PC-9 (cell line): Measurements from ENCODE around the gene OXSR1.

Source experiments
- CTCF ChIP-seq: fragments of 200-600 bp; sonication (generic); conservative IDR thresholded peaks from 2 replicates; pipeline ENCODE4 v1.6.1; 2017; ENCODE audit warnings: mixed run types, antibody characterized with exemption, mild to moderate bottlenecking, moderate library complexity
- EZH2 ChIP-seq: fragments of 200-600 bp; sonication (generic); IDR thresholded peaks from 2 replicates; pipeline ENCODE4 v1.8.0; 2017; ENCODE audit warnings: antibody characterized with exemption, low read depth

DNA sequence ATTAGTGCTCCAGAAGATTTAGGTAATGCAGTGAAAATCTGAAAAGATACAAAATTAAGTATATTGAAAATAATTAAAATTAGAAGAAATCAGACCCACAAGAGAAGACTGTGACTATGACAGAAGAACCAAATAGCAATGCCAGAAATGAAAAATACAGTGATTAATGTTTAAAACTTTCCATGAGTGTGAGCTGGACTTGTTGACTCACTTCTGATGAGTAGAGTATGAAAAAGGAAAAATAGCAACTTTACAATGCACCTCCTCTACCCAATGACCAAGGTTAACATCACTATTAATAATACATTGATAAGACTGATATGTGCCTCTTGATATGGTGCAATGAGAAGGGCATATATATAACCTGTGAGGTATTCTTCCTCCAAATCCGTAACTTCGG is 60.9 kb downstream of the OXSR1 start:
- TF ChIP-seq CTCF (no peak), EZH2 (no peak)
